Astrocyte (in vitro differentiated cells and primary cell): Measurements from ENCODE around the gene NCAPG2.

Source experiments
- EZH2 ChIP-seq: IDR thresholded peaks from 2 replicates; pipeline ENCODE4 v1.6.1; 2012; ENCODE audit warnings: mild to moderate bottlenecking, low read length, inconsistent platforms; ENCODE audit not compliant: insufficient read depth
- TF ChIP-seq, protein P1 (sequence below): IDR thresholded peaks from 2 replicates; pipeline ENCODE4 v1.5.1; 2011; ENCODE audit warnings: low read depth, mild to moderate bottlenecking, inconsistent platforms, low read length, moderate library complexity; ENCODE audit not compliant: insufficient read depth

DNA sequence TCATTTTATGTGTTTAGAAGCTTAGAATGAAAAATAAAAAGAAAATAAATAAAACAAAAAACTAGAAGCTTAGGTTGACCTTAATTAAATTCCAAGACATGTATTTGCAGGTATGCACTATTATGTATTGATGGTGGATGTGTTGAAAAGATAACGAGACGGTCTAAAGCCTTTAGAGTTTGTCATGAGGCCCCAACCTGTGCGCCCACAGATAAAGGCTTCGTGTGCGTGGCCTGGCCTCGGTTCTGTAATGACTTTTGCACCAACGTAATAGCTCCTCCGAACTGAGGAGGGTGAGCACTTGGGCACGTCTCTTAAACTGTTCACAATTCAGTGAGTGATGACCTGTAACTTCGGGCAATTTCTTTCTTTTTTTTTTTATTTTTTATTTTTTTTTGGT is 43.7 kb upstream of the NCAPG2 start:
- TF ChIP-seq, protein P1, sequence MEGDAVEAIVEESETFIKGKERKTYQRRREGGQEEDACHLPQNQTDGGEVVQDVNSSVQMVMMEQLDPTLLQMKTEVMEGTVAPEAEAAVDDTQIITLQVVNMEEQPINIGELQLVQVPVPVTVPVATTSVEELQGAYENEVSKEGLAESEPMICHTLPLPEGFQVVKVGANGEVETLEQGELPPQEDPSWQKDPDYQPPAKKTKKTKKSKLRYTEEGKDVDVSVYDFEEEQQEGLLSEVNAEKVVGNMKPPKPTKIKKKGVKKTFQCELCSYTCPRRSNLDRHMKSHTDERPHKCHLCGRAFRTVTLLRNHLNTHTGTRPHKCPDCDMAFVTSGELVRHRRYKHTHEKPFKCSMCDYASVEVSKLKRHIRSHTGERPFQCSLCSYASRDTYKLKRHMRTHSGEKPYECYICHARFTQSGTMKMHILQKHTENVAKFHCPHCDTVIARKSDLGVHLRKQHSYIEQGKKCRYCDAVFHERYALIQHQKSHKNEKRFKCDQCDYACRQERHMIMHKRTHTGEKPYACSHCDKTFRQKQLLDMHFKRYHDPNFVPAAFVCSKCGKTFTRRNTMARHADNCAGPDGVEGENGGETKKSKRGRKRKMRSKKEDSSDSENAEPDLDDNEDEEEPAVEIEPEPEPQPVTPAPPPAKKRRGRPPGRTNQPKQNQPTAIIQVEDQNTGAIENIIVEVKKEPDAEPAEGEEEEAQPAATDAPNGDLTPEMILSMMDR, result no peak
- TF ChIP-seq EZH2, result no peak
